Stromal cell of bone marrow (primary cell): Measurements from ENCODE around the gene PLEKHG3.
"Not testable (repeated sequence)": the region's sequence is repeated elsewhere in the genome, so short reads cannot be mapped to it uniquely, and the experiment has no call there.

Source experiments
- DNase-seq: peaks from one replicate; pipeline ENCODE4 v3.0.0-alpha.2; 2012; ENCODE audit warnings: low read depth

PLEKHG3 gene

DNA sequence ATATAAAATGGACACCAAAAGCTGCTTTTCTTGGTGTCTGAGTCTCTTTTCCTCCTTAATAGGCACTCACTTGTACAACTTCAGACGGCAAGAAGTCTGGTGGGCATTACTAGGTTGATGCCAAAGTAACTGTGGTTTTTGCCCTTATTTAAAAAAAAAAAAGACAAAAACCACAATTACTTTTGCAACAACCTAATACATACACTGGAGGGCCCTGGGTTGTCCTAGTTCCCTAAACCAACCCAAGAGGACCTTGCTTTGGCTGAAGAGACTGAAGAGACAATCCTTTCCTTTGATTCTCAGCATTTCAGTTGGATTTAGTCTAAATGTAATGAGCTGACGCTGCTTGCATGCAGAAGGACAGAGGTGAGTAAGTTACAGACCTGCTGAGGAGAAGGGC, 16.2 kb upstream of the PLEKHG3 start:
- DNase-seq: no peak

- no peak for DNase-seq
Measured at GRCh38 chr14:64688811-64689281, 15.4 kb upstream of the PLEKHG3 start.

- DNase-seq: no peak
Measured at GRCh38 chr14:64689289-64689688, 14.9 kb upstream of the PLEKHG3 start.

GRCh38 chr14:64690607-64691006, 13.6 kb upstream of the PLEKHG3 start:
- DNase-seq: not testable (repeated sequence)

DNA sequence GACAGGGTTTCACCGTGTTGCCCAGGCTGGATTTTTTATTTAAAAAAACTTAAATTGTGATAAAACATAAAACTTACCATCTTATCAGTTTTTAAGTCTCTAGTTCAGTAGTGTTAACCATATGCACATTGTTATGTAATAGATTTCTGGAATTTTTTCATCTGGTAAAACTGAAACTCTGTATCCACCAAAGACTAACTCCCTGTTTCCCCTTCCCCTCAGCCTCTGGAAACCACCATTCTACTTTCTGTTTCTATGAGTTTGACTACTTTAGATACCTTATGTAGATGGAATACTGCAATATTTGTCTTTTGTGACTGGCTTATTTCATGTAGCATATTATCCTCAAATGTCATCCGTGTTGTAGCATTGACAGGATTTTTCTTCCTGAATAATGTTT, 12.8 kb upstream of the PLEKHG3 start:
- no peak for DNase-seq

DNA sequence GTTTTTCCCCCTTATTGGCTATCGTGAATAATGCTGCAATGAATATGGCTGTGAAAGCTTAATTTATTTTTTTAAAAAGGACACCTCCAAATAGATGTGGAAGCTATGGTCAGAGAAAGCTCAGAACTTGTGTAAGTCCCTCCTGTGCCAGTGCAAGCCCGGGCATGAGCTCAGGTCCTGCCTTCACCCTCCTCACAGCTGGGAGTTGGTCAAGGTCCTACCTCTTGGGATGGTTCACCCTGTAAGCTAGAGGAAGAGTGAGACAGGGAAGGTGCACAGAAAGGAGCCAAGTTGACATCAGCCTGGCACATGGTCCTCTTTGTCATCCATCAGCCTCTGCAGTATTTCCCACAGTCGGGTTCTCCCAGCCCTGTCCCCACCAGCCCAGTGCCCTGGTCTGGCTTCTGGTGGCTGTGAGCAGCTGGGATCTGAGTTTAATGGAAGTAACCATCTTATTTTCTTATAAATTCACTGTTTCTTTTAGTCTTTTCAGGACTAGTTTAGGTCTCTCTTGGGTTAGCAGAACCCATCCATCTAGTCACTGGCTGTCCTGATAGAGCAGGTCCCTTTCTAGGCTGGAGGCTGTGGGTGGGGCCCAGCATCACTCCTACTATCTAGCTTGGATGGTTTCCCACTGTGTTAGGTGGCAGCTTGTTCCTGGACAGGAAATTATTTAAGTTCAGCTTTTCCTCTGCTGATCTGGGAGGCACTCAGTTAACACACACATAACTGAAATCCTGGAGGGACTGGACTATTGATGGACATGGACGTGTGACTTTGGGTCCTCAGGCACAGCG, 11.8 kb upstream of the PLEKHG3 start:
- DNase-seq: no peak

DNA sequence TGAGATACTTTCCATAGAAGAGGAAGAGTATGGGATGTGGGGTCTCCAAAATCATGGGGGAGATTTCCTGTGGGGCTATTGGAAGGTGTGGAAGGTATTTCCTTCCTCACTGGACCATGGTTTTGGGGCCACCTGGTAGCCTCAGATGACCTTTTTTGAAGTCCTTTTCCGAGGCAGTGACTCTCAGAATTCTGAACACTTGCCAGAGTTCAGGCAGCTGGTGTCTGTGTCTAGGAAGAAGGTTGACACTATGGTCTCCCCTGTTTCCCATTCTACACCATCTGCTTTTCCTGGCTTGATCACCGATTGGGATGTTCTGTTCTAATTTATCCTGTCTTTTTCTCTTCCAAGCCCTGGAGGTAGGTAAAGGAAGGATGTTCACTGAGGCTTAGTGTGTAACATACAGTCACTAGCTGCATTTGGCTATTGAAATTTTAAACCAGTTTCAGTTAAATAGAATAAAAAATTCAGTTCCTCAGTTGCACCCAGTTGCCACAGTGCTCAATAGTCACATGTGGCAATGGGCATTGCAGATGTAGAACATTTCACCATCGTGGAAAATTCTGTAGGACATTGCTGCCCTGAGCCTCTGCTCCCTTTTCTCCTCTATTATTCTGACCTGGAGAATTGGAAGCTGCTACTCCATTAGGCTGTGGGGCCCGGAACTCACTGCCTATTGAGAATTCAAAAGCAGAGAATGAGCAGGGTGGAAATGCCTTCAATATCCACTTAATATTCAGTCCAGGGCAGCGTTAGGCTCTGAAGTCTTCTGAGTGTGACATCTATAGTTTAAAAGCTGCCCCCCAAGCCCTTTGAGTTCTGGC, 11.0 kb upstream of the PLEKHG3 start:
- no peak for DNase-seq

DNA sequence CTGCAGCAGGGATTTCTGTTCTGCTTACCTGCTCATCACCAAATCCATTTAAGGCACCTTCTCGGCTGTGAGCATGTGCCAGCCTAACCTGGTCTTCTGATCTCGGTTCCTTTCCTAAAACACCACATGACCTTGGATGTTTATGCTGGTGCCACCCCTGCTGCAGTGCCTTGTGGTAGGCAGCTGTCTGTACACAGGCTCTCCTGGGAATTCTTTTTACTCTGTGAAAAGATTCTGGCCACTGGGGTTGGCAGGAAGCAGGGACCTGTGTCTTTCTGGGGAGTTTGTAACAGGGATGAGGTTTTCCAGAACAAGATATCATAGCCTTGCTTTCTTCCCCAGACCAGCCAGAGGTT, 10.4 kb upstream of the PLEKHG3 start:
- no peak for DNase-seq

DNA sequence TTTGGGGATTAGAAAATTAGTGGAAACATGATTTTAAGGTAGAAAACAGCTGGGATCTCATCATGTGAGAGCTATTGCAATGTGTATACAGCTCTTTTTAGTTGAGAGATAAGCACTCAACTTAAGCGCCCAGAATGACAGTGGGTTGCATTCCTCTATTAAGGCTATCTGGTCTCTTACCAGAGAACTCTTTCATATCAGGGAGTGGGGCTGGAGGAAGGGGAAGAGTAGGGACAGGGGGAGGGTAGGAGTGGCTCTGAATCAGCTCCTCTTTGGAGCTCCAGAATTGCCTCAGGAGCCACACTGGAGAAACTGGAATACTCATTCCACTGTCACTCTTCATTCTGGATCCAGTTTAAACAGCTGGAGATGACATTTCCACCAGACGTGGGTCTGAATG, 9.2 kb upstream of the PLEKHG3 start:
- DNase-seq: no peak

DNA sequence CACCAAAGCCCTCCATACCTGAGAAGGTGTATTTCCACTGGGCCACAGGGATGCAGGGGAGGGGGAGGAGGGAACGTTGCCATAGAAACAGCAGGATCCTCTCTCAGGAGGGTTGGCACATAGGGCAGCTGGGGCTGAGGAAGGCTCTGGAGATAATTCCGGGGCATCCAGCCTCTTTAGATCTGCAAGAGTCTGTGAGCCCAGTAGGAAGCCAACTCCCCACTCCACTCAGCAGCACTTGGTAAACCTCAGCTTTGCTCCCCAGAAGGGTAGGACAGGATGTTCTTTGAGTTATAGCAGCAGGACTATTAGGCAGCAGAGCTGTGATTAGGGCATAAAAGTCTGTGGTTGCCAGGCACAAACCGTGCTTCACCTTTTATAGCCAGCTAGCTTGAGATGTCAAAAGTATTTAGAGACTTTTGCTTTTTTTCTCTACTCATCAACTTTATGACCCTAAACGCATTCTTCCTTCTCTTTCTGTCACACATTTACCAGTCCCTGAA, 7.8 kb upstream of the PLEKHG3 start:
- DNase-seq: no peak

- DNase-seq: no peak
Measured at GRCh38 chr14:64698903-64699302, 5.3 kb upstream of the PLEKHG3 start.

DNA sequence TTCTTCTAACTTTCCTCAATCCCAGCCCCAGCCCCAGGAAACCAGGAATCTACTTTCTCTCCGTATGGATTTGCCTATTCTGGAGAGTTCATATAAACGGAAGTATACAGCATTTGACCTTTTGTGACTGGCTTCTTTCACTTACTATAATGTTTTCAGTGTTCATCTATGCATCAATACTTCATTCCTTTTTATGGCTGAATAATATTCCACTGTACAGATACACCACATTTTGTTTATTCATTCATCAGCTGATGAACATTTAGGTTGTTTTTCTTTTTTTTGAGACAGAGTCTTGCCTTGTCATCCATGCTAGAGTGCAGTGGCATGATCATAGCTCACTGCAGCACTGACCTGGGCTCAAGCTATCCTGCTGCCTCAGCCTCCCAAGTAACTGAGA, 3.9 kb upstream of the PLEKHG3 start:
- no peak for DNase-seq

DNA sequence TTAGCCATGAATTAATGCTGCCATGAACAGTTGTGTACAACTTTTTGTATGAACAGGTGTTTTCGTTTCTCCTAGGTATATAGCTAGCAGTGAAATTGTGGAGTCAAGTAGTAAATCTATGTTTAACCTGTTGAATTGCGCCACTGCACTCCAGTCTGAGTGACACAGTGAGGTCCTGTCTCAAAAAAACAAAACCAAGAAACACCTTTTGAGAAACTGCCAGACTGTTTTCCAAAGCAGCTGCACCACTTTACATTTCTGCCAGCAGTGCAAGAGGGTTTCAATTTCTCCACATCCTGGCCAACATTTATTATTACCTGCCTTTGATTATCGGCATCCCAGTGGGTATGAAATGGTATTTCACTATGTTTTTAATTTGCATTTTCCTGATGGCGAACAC, 3.3 kb upstream of the PLEKHG3 start:
- no peak for DNase-seq

GRCh38 chr14:64701660-64702059, 2.6 kb upstream of the PLEKHG3 start:
- no peak for DNase-seq

GRCh38 chr14:64702493-64703394, 1.5 kb upstream of the PLEKHG3 start:
- DNase-seq: no peak

- DNase-seq: no peak
Measured at GRCh38 chr14:64703395-64704142, 655 bp upstream of the PLEKHG3 start.

DNA sequence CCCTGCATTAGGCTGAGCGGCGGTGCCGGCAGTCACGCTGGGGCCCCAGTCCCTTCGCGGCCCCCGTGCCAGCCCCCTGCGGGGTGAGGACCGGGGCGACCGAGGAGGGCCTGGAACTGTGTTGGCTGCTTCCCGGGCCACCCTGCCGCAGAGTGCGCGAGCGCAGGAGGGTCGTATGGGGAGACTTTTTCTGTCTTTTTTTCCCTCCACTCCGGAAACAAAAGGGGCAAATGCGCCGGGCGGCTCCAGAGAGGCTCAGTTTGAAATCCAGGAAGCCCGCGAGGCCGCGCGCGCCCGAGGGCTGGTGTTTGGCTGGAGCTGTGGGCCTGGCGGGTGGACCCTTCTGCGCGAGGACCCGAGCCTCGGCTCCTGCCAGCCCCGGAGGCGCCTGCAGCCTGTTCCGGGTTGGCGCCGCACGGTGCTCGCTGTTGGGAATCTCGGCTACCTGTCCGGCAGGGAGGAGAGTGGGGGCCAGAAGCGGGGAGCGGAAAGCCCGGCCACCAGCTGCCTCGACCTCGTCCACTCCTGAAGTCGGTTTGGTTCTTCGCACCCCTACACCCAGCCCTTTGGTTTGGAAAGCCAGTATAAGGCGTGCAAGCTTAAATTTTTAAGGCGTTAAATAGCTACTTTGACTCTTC, 638 bp downstream of the PLEKHG3 start:
- DNase-seq: no peak

GRCh38 chr14:64705381-64706118, 1.3 kb downstream of the PLEKHG3 start:
- DNase-seq: no peak

- DNase-seq: no peak
Measured at GRCh38 chr14:64706119-64706592, 1.9 kb downstream of the PLEKHG3 start.

DNA sequence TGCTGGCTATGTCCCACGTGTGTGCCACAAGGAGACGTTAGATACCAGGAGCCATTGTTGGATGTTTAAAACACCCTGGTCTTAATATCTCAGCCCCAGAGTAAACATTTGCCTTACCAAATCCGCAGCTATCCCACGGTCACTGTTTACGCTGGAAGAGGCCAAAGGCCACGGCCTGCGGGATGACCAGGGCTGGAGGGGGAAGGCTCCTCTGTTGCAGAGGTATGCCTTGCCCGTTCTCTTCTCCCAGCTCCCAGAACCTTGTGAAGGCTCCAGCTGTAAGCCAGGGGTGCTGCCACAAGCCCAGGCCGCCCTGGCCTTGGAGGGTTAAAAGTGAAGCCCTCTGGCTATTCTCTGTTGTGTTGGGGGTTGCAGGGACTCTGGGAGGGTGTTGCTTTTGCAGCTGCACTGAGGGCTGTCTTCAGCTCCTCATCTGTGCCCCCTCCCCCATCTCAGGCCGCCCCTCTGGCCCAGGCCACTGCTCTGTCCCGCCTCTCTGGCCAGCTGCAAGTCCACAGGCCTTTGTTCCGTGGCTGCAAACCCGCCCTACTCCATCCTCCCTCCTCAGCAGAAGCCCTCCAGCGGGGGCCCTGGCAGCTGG, 2.5 kb downstream of the PLEKHG3 start:
- no peak for DNase-seq
